ENCODE measurements around the gene IFI30.

IFI30 gene

DNA sequence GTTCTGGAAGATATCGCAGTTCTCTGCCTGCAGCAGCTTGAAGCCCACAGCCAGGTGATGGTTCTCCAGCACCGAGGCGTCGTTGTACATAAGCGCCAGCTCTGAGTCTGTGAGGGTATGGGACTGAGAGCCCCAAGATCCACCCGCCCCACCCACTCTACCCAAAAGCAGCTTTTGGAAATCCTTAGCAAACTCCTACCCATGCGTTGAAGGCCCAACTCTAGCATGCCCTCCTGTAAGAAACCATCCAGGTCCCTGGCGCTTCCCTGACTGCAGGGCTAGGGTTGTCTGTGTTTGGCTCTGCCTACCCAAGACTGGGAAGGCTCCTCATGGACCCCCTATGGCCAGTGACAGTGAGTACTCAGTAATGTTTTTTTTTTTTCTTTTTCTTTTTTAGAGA, 43.2 kb downstream of the IFI30 start:
- no peaks in the 10 kb centered on the region for H3K4me1 ChIP-seq (ENCODE audit: control insufficient read depth, low read length)
- H3K4me2 ChIP-seq (ENCODE audit: low read length) = no peak overlapping the region
- no peaks in the 10 kb centered on the region for H3F3A ChIP-seq (ENCODE audit: control insufficient read depth, insufficient read depth)
- H3K79me2 ChIP-seq (ENCODE audit: control insufficient read depth, low read length) = no peaks in the 10 kb centered on the region
- no peak overlapping the region for H3K27ac ChIP-seq (ENCODE audit: low read depth, low read length)
- no peaks in the 10 kb centered on the region for H4K20me1 ChIP-seq (ENCODE audit: control insufficient read depth, insufficient read depth, low read depth, low read length)
- H3K9me2 ChIP-seq (replicated peaks; ENCODE audit: control insufficient read depth, low read length) = no peaks in the 10 kb centered on the region
- H3K9me3 ChIP-seq (ENCODE audit: control insufficient read depth, insufficient read depth, low read length) = no peaks in the 10 kb centered on the region
- TF ChIP-seq EZH2phosphoT487 (IDR thresholded peaks at IDR 0.05; ENCODE audit: borderline replicate concordance, low read length) (no peak), CTCF (IDR thresholded peaks at IDR 0.05; ENCODE audit: low read depth, low read length, poor library complexity, severe bottlenecking) (no peak)
- peaks cover 34% of the 10 kb centered on the region for H3K27me3 ChIP-seq (ENCODE audit: control insufficient read depth, low read length)
- H3K36me3 ChIP-seq (ENCODE audit: control insufficient read depth, low read length) = no peaks in the 10 kb centered on the region
- no peak overlapping the region for H3K4me3 ChIP-seq (ENCODE audit: low read length)

GRCh38 chr19:18218159-18218558, 44.5 kb downstream of the IFI30 start:
- Histone ChIP-seq H3K36me3 (ENCODE audit: control insufficient read depth, low read length) (no peaks in the 10 kb centered on the region), H3K4me3 (ENCODE audit: low read length) (no peak overlapping the region), H3F3A (ENCODE audit: control insufficient read depth, insufficient read depth) (no peaks in the 10 kb centered on the region), H3K4me2 (ENCODE audit: low read length) (no peak overlapping the region), H3K27ac (ENCODE audit: low read depth, low read length) (no peak overlapping the region), H4K20me1 (ENCODE audit: control insufficient read depth, insufficient read depth, low read depth, low read length) (no peaks in the 10 kb centered on the region), H3K9me2 (replicated peaks; ENCODE audit: control insufficient read depth, low read length) (no peaks in the 10 kb centered on the region), H3K4me1 (ENCODE audit: control insufficient read depth, low read length) (no peaks in the 10 kb centered on the region), H3K79me2 (ENCODE audit: control insufficient read depth, low read length) (no peaks in the 10 kb centered on the region), H3K9me3 (ENCODE audit: control insufficient read depth, insufficient read depth, low read length) (no peaks in the 10 kb centered on the region), H3K27me3 (ENCODE audit: control insufficient read depth, low read length) (peaks cover 38% of the 10 kb centered on the region)
- TF ChIP-seq EZH2phosphoT487 (IDR thresholded peaks at IDR 0.05; ENCODE audit: borderline replicate concordance, low read length) (no peak), CTCF (IDR thresholded peaks at IDR 0.05; ENCODE audit: low read depth, low read length, poor library complexity, severe bottlenecking) (no peak)

DNA sequence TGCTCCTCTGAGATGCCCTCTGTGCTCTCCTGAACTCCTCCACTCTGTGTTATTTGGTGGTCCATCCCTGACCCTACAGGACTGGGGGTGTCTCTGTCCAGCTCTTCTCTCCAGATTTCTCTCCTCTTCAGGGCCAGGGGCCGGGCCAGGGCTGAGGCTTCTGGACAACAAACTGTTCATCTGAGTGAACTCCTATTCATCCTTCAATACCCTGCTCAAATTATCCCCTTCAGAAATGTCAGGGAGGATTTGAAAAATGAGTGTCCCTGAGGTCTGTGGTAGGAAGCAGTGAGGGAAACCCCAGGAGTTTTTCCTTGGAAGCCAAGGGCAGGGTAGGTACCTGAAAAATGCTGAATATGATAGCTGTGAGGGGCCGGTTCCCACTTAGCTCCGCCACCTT, 45.0 kb downstream of the IFI30 start:
- no peaks in the 10 kb centered on the region for H3K9me2 ChIP-seq (replicated peaks; ENCODE audit: control insufficient read depth, low read length)
- H3K4me3 ChIP-seq (ENCODE audit: low read length) = no peak overlapping the region
- H3K9me3 ChIP-seq (ENCODE audit: control insufficient read depth, insufficient read depth, low read length) = no peaks in the 10 kb centered on the region
- no peaks in the 10 kb centered on the region for H3K79me2 ChIP-seq (ENCODE audit: control insufficient read depth, low read length)
- no peaks in the 10 kb centered on the region for H3K4me1 ChIP-seq (ENCODE audit: control insufficient read depth, low read length)
- no peaks in the 10 kb centered on the region for H3K36me3 ChIP-seq (ENCODE audit: control insufficient read depth, low read length)
- H4K20me1 ChIP-seq (ENCODE audit: control insufficient read depth, insufficient read depth, low read depth, low read length) = no peaks in the 10 kb centered on the region
- no peak for TF ChIP-seq EZH2phosphoT487 (IDR thresholded peaks at IDR 0.05; ENCODE audit: borderline replicate concordance, low read length)
- TF ChIP-seq CTCF (IDR thresholded peaks at IDR 0.05; ENCODE audit: low read depth, low read length, poor library complexity, severe bottlenecking) = no peak
- H3K27me3 ChIP-seq (ENCODE audit: control insufficient read depth, low read length) = peaks cover 35% of the 10 kb centered on the region
- H3K27ac ChIP-seq (ENCODE audit: low read depth, low read length) = no peak overlapping the region
- H3K4me2 ChIP-seq (ENCODE audit: low read length) = no peak overlapping the region
- H3F3A ChIP-seq (ENCODE audit: control insufficient read depth, insufficient read depth) = no peaks in the 10 kb centered on the region
